IMR-90 (cell line): ENCODE measurements around the gene DGKB. TPM values are rescaled to one million over a fixed set of nuclear protein-coding genes. Genes with fewer than 3 reads are reported as not detected.
"Not testable (repeated sequence)": the region's sequence is repeated elsewhere in the genome, so short reads cannot be mapped to it uniquely, and the experiment has no call there.

ENCODE experiments used
- ATAC-seq: fragments of 200-7000 bp; cut with Tn5 transposase; 2 replicates; pipeline ENCODE4 v1.9.1; 2020; ENCODE audit warnings: low read depth, mild to moderate bottlenecking, moderate library complexity
- BruUV-seq: library from RNA; stranded (reverse); fragments of 400-500 nt; replicated peaks from 2 replicates; lab custom pipeline; 2021; lab: Mats Ljungman, UMichigan
- CTCF ChIA-PET: fragments of 300-600 bp; formaldehyde crosslinking; extraction: SDS; loops from one replicate; lab custom pipeline; 2021; ENCODE audit warnings: antibody characterized with exemption; lab: Yijun Ruan, JAX
- POLR2A ChIA-PET: fragments of 300-600 bp; sonication (Branson Sonifier 250); formaldehyde crosslinking; loops from one replicate; lab custom pipeline; 2022; ENCODE audit warnings: antibody characterized with exemption; ENCODE audit not compliant: unreplicated experiment; lab: Charles Lee
- DNase-seq: peaks from one replicate; pipeline ENCODE4 v3.0.0; 2013
- H2AFZ ChIP-seq: replicated peaks from 2 replicates; pipeline ENCODE3; 2013; ENCODE audit warnings: low read length, mild to moderate bottlenecking; ENCODE audit not compliant: poor library complexity
- H2AK5ac ChIP-seq: 2 replicates; pipeline ENCODE4 v1.6.1; 2013; ENCODE audit warnings: low read depth, low read length, inconsistent platforms
- H2AK9ac ChIP-seq: replicated peaks from 2 replicates; pipeline ENCODE3; 2013; ENCODE audit warnings: mild to moderate bottlenecking, low read depth, low read length, moderate library complexity; ENCODE audit not compliant: poor library complexity
- H2BK120ac ChIP-seq: 2 replicates; pipeline ENCODE4 v1.6.1; 2013; ENCODE audit warnings: low read depth, low read length, inconsistent platforms
- H2BK15ac ChIP-seq: 3 replicates; pipeline ENCODE4 v1.6.1; 2013; ENCODE audit warnings: low read depth, low read length, inconsistent platforms
- H2BK20ac ChIP-seq: 2 replicates; pipeline ENCODE4 v1.6.1; 2013; ENCODE audit warnings: low read depth, mild to moderate bottlenecking, inconsistent platforms, low read length, moderate library complexity
- H2BK5ac ChIP-seq: 2 replicates; pipeline ENCODE4 v1.6.1; 2013; ENCODE audit warnings: mild to moderate bottlenecking, low read depth, low read length, inconsistent platforms; ENCODE audit not compliant: poor library complexity, severe bottlenecking
- H3K14ac ChIP-seq: replicated peaks from 2 replicates; pipeline ENCODE4 v1.6.1; 2013; ENCODE audit warnings: low read depth, low read length, inconsistent platforms
- H3K18ac ChIP-seq: 2 replicates; pipeline ENCODE4 v1.6.1; 2013; ENCODE audit warnings: low read depth, low read length, control low read depth
- H3K23ac ChIP-seq: 2 replicates; pipeline ENCODE4 v1.6.1; 2013; ENCODE audit warnings: low read depth, low read length, inconsistent platforms
- H3K27ac ChIP-seq: 2 replicates; pipeline ENCODE4 v1.5.1; 2013; ENCODE audit warnings: mild to moderate bottlenecking, control low read depth, low read length; ENCODE audit not compliant: insufficient read depth
- H3K27me3 ChIP-seq: 2 replicates; pipeline ENCODE4 v1.6.1; 2013; ENCODE audit warnings: low read length; ENCODE audit not compliant: control insufficient read depth, insufficient read depth
- H3K36me3 ChIP-seq: 2 replicates; pipeline ENCODE4 v1.6.1; 2013; ENCODE audit warnings: low read length, mixed read lengths; ENCODE audit not compliant: control insufficient read depth, insufficient read depth
- H3K4ac ChIP-seq: 2 replicates; pipeline ENCODE4 v1.6.1; 2013; ENCODE audit warnings: low read depth, low read length, inconsistent platforms
- H3K4me1 ChIP-seq: 2 replicates; pipeline ENCODE4 v1.6.1; 2013; ENCODE audit warnings: low read length, mixed read lengths; ENCODE audit not compliant: control insufficient read depth, insufficient read depth
- H3K4me2 ChIP-seq: 2 replicates; pipeline ENCODE4 v1.6.1; 2013; ENCODE audit warnings: low read depth, mild to moderate bottlenecking, control low read depth, low read length, moderate library complexity
- H3K4me3 ChIP-seq: 2 replicates; pipeline ENCODE4 v1.5.1; 2013; ENCODE audit warnings: low read depth, mild to moderate bottlenecking, control low read depth, low read length, moderate library complexity; ENCODE audit not compliant: insufficient read depth
- H3K56ac ChIP-seq: 2 replicates; pipeline ENCODE4 v1.6.1; 2013; ENCODE audit warnings: low read length, inconsistent platforms; ENCODE audit not compliant: insufficient read depth; ENCODE audit errors: extremely low read depth
- H3K79me1 ChIP-seq, 2 experiments: 2 replicates each; pipeline ENCODE4 v1.6.1; 2013; ENCODE audit warnings: low read length in 2 of 2, inconsistent platforms in 1 of 2, low read depth in 1 of 2
- H3K9ac ChIP-seq: 2 replicates; pipeline ENCODE4 v1.6.1; 2013; ENCODE audit warnings: low read depth, low read length, control low read depth
- H3K9me1 ChIP-seq: 2 replicates; pipeline ENCODE4 v1.6.1; 2013; ENCODE audit warnings: low read length, inconsistent platforms; ENCODE audit not compliant: insufficient read depth
- H3K9me3 ChIP-seq: 2 replicates; pipeline ENCODE4 v1.6.1; 2013; ENCODE audit warnings: low read length; ENCODE audit not compliant: control insufficient read depth, insufficient read depth
- H4K20me1 ChIP-seq: 2 replicates; pipeline ENCODE4 v1.6.1; 2013; ENCODE audit warnings: low read length, inconsistent platforms; ENCODE audit not compliant: insufficient read depth
- H4K5ac ChIP-seq: 2 replicates; pipeline ENCODE4 v1.6.1; 2013; ENCODE audit warnings: mild to moderate bottlenecking, low read depth, low read length, control low read depth
- H4K8ac ChIP-seq, 2 experiments: 2 replicates each; pipeline ENCODE4 v1.6.1; 2013; ENCODE audit warnings: low read depth in 2 of 2, low read length in 2 of 2, control low read depth in 1 of 2, inconsistent platforms in 1 of 2
- H4K91ac ChIP-seq: 2 replicates; pipeline ENCODE4 v1.6.1; 2013; ENCODE audit warnings: low read depth, low read length, inconsistent platforms; ENCODE audit not compliant: insufficient read depth
- WGBS, 2 experiments: methylation state at CpG; one replicate each; pipeline versions ENCODE4 v1.1.5 to v1.1.7; 2013; ENCODE audit warnings: missing lambda C conversion rate in 2 of 2; ENCODE audit not compliant: insufficient read length in 1 of 2; ENCODE audit errors: extremely low coverage in 2 of 2; 5-methylcytosine and 5-hydroxymethylcytosine counted together
- dilution Hi-C: fragments of 300-500 bp; cut with HindIII; formaldehyde crosslinking; loops from one replicate; pipeline ENCODE4 v1.14.3; 2018; ENCODE audit warnings: low sequenced_read_pairs; ENCODE audit not compliant: unreplicated experiment
- in situ Hi-C: fragments of 300-500 bp; cut with MboI; formaldehyde crosslinking; loops from 3 replicates; pipeline ENCODE4 v1.14.3; 2019; ENCODE audit warnings: low sequenced_read_pairs, inconsistent platforms, mixed read lengths
- intact Hi-C: fragments of 100-400 bp; cut with micrococcal nuclease; formaldehyde crosslinking; loops from 2 replicates; pipeline ENCODE4 v1.10.0; 2022
- polyA plus RNA-seq, 3 experiments: library from polyadenylated mRNA; depleted of rRNA; stranded (reverse); fragments of >200 nt; gene quantifications; 2 replicates each; pipeline ENCODE4 v1.2.3, GENCODE V29; 2012; ENCODE audit warnings: low replicate concordance in 1 of 3
- total RNA-seq: library from RNA; depleted of rRNA; stranded (reverse); fragments of >200 nt; gene quantifications from 2 replicates; pipeline ENCODE4 v1.2.3, GENCODE V29; 2012

Gene DGKB
- total and polyA plus RNA-seq, 2 of the 4 experiments (the other 2 are of a cell fraction) = not detected

DNA sequence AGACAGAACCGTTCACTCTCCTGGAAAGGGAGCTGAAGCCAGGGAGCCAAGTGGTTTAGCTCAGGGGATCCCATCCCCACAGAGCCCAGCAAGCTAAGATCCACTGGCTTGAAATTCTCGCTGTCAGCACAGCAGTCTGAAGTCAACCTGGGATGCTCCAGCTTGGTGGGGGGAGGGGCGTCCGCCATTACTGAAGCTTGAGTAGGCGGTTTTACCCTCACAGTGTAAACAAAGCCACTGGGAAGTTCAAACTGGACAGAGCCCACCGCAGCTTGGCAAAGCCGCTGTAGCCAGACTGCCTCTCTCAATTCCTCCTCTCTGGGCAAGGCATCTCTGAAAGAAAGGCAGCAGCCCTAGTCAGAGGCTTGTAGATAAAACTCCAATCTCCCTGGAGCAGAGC, 443.7 kb downstream of the DGKB start:
- POLR2A ChIA-PET, H3K4me3 ChIP-seq: not testable (repeated sequence)
- CTCF ChIA-PET = interaction anchor here (0.6 to 0.9 kb wide), 2 partner anchors 8 to 1177 kb away, joined by 3 read pairs; no protein-coding TSS in a partner anchor

More for the DNA sequence above, 443.7 kb downstream of the DGKB start:
- H3K4ac ChIP-seq, H3K27ac ChIP-seq, H3K4me2 ChIP-seq, H4K20me1 ChIP-seq, ATAC-seq, H2BK120ac ChIP-seq, H4K8ac ChIP-seq, H3K36me3 ChIP-seq, H2AFZ ChIP-seq, H3K14ac ChIP-seq, H4K91ac ChIP-seq, DNase-seq, H3K9me3 ChIP-seq, H3K9me1 ChIP-seq, H4K5ac ChIP-seq, H2AK5ac ChIP-seq, H3K18ac ChIP-seq, H3K23ac ChIP-seq, H3K4me1 ChIP-seq, H3K56ac ChIP-seq, H2BK15ac ChIP-seq, H3K27me3 ChIP-seq, dilution Hi-C loops, BruUV-seq, H2BK20ac ChIP-seq, H2AK9ac ChIP-seq, H3K9ac ChIP-seq, H2BK5ac ChIP-seq, H3K79me1 ChIP-seq: not testable (repeated sequence)
- in situ Hi-C loops = loop anchor here (5.0 to 10.0 kb wide), 2 partner anchors 934 to 1177 kb away; no protein-coding TSS in a partner anchor
- intact Hi-C loops = loop anchor here (1.0 to 10.0 kb wide), 4 partner anchors 233 to 1179 kb away; no protein-coding TSS in a partner anchor
- WGBS, 2 experiments = no CpG with 5 or more reads among the region's 7 CpGs
